ENCODE data around the gene GCLC. TPM values are rescaled to one million over a fixed set of nuclear protein-coding genes. Genes with fewer than 3 reads are reported as not detected.
A peak's percentile ranks its signal among the peaks of the same experiment; 100 is the strongest.

The GCLC gene
- total and polyA plus RNA-seq, 9 of the 15 experiments (the other 6 are each of a cell fraction or from before 2014, with no cell fraction given) = 3.9 to 20.0 (median 9.4) TPM

DNA sequence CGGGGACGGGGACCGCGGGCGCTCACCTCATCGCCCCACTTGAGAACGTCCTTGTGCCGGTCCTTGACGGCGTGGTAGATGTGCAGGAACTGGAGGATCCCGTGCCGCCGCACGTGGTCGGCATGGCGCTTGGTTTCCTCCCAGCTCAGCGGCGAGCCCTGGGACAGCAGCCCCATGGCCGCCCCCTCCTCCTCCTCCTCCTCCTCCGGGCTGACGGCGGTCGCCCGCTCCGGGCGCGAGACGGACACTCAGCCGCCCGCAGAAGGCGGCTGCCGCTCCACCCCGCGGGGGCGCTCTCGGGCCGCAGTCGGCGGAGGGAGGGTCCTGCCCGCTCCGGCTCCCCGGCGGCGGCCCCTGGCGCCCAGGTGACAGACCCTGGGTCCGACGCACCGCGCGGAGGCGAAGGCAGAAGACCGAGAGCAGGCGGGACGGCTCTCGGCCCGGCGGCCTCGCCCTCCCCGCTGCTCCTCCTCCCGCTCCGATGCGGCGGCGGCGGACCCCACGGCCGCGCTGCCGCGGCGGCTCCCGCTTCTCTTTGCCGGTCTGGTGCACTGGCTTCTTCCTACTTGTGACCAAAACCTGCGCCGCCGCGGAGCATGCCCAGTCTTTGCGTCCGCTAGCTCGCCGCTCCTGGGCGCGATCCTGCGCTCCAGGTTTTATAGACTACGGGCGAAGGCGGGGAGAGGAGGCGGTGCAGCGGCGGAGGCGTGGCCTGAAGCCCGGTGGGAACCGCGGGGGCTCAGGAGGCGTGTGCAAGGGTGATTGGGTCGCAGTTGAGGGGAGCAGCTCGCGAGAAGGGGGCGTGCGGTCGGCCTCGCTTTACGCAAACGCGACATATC lies at the start of gene GCLC (continued):
- TF ChIP-seq, protein P1, sequence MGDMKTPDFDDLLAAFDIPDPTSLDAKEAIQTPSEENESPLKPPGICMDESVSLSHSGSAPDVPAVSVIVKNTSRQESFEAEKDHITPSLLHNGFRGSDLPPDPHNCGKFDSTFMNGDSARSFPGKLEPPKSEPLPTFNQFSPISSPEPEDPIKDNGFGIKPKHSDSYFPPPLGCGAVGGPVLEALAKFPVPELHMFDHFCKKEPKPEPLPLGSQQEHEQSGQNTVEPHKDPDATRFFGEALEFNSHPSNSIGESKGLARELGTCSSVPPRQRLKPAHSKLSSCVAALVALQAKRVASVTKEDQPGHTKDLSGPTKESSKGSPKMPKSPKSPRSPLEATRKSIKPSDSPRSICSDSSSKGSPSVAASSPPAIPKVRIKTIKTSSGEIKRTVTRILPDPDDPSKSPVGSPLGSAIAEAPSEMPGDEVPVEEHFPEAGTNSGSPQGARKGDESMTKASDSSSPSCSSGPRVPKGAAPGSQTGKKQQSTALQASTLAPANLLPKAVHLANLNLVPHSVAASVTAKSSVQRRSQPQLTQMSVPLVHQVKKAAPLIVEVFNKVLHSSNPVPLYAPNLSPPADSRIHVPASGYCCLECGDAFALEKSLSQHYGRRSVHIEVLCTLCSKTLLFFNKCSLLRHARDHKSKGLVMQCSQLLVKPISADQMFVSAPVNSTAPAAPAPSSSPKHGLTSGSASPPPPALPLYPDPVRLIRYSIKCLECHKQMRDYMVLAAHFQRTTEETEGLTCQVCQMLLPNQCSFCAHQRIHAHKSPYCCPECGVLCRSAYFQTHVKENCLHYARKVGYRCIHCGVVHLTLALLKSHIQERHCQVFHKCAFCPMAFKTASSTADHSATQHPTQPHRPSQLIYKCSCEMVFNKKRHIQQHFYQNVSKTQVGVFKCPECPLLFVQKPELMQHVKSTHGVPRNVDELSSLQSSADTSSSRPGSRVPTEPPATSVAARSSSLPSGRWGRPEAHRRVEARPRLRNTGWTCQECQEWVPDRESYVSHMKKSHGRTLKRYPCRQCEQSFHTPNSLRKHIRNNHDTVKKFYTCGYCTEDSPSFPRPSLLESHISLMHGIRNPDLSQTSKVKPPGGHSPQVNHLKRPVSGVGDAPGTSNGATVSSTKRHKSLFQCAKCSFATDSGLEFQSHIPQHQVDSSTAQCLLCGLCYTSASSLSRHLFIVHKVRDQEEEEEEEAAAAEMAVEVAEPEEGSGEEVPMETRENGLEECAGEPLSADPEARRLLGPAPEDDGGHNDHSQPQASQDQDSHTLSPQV (IDR thresholded peaks at IDR 0.05) = no peak
- TF ChIP-seq GTF2B (IDR thresholded peaks at IDR 0.05; ENCODE audit: extremely low read depth, insufficient read length) = no peak
- TF ChIP-seq, protein P2, sequence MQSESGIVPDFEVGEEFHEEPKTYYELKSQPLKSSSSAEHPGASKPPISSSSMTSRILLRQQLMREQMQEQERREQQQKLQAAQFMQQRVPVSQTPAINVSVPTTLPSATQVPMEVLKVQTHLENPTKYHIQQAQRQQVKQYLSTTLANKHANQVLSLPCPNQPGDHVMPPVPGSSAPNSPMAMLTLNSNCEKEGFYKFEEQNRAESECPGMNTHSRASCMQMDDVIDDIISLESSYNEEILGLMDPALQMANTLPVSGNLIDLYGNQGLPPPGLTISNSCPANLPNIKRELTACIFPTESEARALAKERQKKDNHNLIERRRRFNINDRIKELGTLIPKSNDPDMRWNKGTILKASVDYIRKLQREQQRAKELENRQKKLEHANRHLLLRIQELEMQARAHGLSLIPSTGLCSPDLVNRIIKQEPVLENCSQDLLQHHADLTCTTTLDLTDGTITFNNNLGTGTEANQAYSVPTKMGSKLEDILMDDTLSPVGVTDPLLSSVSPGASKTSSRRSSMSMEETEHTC (IDR thresholded peaks at IDR 0.05) = no peak
- TF ChIP-seq, protein P3, sequence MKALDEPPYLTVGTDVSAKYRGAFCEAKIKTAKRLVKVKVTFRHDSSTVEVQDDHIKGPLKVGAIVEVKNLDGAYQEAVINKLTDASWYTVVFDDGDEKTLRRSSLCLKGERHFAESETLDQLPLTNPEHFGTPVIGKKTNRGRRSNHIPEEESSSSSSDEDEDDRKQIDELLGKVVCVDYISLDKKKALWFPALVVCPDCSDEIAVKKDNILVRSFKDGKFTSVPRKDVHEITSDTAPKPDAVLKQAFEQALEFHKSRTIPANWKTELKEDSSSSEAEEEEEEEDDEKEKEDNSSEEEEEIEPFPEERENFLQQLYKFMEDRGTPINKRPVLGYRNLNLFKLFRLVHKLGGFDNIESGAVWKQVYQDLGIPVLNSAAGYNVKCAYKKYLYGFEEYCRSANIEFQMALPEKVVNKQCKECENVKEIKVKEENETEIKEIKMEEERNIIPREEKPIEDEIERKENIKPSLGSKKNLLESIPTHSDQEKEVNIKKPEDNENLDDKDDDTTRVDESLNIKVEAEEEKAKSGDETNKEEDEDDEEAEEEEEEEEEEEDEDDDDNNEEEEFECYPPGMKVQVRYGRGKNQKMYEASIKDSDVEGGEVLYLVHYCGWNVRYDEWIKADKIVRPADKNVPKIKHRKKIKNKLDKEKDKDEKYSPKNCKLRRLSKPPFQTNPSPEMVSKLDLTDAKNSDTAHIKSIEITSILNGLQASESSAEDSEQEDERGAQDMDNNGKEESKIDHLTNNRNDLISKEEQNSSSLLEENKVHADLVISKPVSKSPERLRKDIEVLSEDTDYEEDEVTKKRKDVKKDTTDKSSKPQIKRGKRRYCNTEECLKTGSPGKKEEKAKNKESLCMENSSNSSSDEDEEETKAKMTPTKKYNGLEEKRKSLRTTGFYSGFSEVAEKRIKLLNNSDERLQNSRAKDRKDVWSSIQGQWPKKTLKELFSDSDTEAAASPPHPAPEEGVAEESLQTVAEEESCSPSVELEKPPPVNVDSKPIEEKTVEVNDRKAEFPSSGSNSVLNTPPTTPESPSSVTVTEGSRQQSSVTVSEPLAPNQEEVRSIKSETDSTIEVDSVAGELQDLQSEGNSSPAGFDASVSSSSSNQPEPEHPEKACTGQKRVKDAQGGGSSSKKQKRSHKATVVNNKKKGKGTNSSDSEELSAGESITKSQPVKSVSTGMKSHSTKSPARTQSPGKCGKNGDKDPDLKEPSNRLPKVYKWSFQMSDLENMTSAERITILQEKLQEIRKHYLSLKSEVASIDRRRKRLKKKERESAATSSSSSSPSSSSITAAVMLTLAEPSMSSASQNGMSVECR (CRISPR knock-in tag; IDR thresholded peaks at IDR 0.05) = peak; percentile 93
- TF ChIP-seq ZNF707 (CRISPR knock-in tag; conservative IDR thresholded peaks at IDR 0.05) = no peak
- peak; percentile 95 for TF ChIP-seq TOE1 (IDR thresholded peaks at IDR 0.05; ENCODE audit: borderline replicate concordance)
- TF ChIP-seq TOE1 (CRISPR knock-in tag; IDR thresholded peaks at IDR 0.05; ENCODE audit: borderline replicate concordance, low read depth) = no peak
- peak; percentile 87 for TF ChIP-seq L3MBTL2 (IDR thresholded peaks at IDR 0.05)
- 0 out of 2 replicates have a peak, but pooled peaks have one; percentile 22 for TF ChIP-seq EP300 (IDR thresholded peaks at IDR 0.05; ENCODE audit: low read length)

All from K562 (cell line).